OCI-M2 (cell line): ENCODE results near the gene TIAM1.

Experiments
- DNase-seq: peaks from one replicate; lab custom pipeline; 2025; ENCODE audit not compliant: unreplicated experiment; lab: John Stamatoyannopoulos, UW

The TIAM1 gene

DNA sequence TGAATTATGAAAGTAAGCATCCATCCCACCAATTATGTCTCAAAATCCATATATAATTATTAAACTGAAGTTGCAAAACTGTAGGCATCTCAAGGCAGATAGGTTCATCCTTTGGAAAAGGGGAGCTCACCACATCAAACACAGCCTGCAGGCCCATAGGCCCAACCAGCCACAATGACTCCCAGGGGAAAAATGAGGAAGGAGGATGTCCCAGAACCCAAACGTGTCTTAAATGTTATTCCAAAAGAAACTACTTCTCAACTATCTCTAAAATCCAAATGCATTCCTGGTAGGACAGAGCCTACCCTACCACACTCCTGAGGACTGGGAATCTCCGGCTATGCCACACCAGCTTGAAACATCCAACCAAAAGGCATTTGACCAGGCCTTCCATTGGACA lies 12.8 kb downstream of the TIAM1 start:
- no peak for DNase-seq

DNA sequence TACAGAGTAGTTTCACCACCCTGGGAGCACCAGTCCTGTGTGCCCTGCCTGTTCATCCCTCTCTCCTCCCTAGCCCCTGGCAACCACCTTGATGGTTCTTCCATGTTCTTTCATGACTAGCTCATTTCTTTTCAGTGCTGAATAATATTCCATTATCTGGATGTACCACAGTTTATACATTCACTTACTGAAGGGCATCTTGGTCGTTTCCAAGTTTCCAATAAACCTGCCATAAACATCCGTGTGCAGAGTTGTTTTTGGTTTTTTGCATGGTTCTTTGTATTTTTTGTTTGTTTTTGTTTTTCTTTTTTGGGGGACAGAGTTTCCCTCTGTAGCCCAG lies 13.9 kb downstream of the TIAM1 start:
- no peak for DNase-seq

DNA sequence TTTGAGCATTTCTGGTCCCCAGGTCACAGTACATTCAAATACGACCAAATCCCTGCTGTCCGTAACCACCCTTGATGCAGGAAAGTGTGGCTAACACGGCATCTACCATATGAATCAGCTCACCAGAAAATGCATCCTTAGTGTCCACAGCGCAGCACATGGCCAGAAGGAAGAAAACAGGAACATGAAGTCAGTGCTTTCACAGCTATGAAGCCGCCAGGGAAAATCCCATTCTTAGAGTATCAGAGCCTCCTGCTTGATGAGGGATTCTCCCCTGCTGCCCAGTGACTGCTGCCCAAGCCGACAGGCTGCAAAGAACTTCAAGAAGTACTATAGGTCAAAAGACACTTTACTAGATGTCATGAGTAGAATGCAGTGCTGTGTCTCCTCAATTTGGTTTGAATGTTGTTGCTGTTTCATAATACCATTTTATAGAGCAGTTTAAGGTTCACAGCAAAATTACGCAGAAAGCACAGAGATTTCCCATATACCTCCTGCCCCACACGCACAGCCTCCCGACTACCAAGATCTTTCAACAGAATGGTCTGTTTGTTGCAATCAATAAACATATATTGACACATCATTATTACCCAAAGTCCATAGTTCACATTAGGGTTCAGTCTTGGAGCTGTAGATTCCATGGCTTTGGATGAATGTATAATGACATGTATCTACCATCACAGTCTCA lies 14.5 kb downstream of the TIAM1 start:
- DNase-seq, result no peak

DNA sequence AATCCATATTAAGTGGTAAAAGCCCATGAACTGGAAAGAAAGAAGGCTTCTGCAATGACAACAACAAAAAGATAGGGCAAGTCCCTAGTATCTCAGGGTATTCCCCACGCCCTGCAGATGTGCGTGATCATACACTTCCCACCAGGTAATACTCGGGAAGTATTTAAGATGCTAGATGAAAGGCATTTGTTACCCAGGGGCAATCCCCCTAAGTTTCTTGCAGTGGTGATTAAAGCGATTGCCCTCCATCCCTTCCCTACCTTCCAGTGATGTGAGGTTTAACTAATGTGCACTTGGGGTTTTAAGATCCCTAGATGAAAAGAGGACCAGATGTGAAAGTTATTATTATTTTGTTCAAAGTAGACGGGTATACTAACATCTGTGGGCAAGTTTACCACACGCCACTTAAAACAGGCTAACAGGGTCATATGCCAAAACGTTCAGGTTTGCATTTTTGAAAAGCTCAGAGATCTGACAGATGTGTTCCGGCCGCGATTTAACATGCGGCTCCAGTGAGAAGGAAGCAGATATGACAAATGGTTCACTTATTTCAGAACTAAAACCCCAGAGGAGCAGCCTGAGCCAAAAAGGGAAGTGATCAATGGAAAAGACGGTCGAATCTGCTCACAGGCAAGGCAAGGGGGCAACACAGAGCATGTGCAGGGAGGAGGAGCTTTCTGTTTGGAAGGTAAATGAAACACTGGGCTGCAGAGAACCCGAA lies 17.4 kb downstream of the TIAM1 start:
- DNase-seq, result no peak

DNA sequence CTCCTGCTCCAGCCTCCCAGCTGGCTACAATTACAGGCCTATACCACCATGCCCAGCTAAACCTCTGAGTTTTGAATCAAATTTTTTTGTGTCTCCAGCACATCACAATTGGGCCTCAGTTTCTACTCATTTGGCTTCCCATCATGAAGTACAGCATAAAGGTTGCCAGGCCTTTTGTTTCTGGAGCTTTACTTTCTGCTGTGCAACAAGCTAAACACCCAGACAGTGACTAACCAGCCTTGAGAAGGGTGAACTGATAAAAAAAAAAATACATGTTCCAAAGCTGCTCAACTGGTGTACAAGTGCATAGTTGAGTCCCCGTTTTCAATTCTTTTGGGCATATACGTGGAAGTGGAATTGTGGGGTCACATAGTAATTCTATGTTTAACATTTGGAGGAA lies 25.1 kb downstream of the TIAM1 start:
- no peak for DNase-seq

DNA sequence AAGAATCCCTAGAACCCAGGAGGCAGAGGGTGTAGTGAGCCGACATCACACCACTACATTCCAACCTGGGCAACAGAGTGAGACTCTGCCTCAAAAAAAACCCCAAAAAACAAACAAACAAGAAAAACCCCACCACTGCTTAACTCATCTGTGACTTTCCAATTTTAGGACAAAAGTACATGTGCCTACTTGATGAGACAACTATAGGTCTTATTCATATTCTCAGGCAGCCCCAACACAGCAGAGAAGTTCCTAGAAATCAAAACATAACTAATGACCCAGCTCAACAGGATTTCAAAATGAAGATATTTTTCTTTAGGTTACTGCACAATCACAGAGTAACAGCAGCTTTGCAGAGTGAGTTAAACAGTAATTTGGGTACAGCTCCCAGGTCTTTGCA lies 26.4 kb downstream of the TIAM1 start:
- no peak for DNase-seq

DNA sequence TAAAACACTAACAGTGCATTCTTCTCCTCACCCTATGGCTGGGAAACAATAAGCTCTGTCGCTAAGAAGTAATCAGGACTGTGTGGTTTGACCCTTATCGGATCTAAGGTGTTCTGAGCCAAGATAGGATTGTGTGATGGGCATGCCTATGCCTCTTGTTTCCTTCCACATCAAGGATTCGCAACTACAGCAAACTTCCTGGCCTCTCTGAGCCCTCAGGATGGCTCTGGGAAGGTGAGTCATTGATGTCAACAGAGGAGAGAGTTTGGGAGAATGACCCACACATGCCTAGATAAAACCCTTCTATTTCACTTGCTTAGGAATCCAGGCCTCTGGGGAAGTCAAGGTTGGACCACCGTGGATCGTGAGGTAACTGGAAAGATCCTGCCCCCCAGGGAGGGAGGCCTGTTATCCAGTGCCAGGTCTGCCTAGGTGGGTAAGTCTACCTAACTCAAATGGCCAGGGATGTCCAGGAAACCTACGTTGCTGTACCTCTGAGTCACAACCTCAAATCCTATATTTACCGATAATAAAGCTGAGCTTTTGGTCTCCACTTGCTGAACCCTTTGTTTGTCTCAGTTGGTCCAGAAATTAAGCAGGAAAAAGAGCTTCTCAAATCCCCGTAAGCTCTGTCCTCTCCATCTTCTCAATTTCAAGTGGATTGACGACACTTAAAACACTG lies 27.4 kb downstream of the TIAM1 start:
- no peak for DNase-seq

DNA sequence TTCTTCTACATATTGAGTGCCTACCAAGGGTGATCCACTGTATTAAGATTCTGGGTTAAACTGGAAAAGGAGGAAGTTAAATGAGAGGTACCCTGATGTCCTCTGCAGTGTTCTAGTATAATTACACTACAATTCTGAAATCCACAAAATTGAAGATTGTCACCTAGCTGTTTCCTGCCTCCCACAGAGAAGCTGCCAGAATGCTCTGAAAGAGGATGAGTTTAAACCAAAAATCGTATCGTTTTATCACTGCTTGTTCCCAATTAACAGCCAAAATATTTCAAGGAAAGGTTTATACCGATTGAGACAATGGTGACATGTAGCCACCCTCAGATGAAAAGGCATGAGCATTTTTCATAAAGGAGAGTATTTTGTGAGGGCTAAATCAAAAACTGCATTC lies 28.0 kb downstream of the TIAM1 start:
- no peak for DNase-seq

DNA sequence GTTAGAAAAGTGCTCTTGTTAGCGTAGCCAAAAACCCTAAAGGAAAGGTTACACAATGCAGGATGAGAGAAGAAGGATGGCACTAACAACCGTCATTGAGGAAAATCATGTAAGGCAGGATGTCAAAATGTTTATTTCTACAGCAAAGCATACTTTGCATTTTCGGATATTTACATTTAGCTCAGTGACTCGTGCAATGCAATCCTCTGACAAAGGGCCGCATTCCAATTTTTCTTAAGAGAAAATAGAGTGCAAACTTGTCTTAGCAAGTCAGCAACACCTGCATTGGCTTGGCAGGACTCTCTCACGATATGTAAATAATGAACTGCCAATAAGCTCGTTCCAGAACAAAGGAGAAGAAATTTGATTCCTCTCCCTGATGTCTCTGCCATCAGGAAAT lies 33.3 kb downstream of the TIAM1 start:
- no peak for DNase-seq

DNA sequence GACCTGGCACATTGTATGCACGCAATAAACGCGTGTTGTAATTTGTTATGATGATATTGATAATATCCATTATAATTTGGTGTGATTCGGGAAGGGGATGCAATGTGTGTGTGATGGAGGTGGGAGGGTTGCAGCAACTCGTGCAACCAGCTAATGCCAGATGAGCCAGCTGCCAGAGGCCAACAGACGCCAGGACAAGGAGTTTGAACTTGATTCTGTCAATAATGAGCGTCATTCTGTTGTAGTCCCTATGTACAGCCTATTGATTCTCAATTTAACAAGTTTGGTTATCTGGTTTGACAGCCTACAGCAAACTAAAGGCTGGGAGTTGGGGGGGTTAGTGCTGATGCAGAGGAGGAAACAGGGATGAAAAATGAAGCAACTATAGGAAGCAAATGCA lies 35.5 kb downstream of the TIAM1 start:
- DNase-seq, result no peak

DNA sequence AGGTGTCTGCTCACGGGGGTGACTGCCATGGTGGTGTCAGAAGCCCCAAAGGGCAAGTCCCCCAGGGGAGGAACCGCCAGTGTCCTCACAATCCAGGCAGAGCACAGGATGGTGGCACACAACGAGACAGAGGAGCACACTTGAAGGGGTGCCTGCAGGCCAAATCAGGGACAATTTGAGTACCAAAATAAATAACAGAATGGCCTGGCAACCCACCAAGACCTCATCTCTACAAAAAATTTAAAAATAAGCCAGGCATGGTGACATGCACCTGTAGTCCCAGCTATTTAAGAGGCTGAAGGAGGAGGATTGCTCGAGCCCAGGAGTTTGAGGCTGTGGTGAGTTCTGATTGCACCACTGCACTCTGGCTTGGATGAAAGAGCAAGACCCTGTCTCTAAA lies 38.2 kb downstream of the TIAM1 start:
- no peak for DNase-seq

DNA sequence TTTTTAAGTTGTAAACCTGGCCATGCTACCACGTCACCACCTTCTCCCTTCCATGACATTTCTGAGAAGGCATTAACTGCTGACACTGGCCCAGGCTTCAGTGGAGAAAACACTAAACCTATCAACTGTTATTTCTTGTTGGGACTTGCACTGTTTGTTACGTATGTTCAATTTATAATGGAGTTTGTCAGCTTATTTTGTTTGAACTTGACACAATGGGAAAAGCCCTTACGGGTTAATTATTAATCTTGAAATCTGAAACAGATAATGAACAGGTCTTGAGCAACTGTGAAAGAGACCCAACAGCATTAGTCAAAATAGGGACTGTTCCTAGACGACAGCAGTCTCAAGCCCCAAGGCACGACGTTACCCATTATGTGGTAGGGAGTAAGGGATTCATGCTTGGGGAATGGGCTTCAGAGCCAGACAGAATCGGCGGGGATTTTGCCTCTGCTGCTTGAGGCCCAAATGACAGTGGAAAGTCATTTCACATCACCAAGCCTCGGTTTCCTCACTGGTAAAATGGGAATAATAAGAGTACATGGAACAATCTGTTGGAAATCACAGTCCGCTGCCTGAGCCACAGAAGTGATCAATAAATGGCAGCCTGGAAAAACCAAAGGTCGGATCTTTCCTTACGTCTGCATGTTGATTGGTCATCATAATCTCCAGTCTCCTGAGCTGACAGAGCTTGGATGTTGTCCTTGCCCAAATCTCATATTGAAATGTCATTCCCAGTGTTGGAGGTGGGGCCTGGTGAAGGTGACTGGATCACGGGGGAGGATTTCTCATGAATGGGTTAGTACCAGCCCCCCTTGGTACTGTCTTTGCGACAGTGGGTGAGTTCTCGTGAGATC lies 44.5 kb downstream of the TIAM1 start:
- no peak for DNase-seq

DNA sequence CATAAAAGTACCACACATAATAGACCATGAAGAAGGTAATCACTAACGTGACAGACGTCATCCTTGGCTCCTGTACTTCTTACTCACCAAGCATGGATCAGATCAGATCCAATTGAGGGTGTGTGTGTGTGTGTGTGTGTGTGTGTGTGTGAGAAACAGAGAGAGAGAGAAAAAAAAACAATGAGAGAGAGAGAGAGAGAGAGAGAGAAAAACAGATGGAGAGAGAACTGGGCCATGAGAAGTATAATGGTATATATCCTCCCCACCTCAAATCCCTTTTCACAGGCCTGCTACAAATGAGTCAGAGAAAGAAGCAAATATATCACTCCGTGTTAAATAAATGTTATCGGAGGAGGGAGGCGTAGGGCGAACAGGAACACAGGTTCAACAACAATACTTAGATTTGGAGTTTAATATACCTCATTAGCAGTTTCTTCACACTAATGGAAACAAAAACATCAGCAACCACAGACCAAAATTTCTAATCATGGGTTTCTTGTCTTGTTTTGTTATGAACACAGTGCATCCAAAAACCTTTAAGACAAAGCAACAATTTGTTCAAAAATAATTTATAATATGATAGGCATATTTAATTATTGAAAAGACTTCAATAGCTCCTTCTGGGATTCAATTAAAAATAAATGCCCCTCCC lies 45.3 kb downstream of the TIAM1 start:
- no peak for DNase-seq

DNA sequence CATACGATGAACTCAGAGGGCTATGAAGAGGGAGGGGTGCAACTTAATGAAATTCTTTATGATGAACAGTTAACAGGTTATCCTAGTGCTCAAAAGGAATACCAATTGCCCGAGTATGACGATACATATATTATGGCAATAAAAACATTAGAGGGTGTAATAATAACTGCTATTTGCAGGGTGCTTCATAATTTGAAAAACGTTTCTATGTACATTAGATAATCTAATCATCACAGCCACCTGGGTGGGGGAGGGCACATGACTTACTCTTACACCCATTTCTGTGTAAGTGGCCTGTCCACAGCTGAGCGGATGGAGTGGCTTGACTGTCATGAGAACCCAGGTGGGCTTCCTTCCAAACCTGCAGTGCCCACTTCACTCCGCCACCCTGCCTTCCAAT lies 46.3 kb downstream of the TIAM1 start:
- no peak for DNase-seq

DNA sequence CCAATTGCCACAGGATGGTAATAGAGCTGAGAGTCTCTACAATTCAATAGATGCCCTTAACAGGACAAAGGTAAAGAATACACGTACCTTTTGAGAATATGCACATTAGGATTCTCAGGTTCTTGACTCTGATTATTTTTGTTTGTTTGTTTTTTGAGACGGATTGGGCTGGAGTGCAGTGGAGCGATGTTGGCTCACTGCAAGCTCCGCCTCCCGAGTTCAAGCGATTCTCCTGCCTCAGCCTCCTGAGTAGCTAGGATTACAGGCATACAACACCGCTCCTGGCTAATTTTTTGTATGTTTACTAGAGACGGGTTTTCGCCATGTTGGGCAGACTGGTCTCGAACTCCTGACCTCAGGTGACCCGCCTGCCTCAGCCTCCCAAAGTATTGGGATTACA lies 48.4 kb downstream of the TIAM1 start:
- no peak for DNase-seq

DNA sequence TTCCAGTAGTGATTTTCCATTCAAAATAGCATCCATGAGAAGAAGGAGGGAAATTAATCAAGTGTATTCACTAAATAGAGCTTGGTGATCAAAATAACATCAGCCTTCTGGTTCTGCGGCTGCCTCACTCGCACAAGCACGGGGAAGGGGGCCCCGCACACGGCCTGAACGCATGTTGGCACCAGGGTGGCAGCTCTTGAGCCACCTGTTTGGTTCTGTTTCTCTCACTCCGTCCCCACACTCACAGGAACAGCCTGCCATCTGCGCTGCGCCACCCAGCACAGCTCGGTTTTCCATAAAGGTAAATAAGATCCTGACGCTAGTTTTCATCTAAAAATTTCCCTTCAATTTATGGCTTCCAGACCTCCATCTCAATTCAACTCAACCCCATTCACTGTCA lies 49.4 kb downstream of the TIAM1 start:
- DNase-seq, result no peak

DNA sequence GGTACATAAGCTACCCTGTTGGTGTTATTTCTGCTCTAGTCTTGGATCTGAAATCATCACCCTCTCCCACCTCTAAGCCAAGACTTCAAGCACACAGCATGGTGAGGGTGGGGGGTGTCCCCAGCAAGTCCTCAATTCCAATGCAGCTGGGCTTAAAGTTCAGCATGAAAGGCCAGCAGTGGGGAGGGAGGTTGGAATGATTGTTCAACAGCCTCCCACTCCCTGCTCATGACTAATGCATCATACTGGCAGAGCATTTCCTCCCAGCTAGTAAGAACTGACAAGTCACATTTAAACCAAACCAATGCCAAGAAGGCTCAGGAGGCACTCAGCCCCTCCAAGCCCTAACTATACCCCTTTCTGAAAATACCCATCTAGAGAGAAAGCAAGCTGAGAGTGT lies 50.1 kb downstream of the TIAM1 start:
- no peak for DNase-seq

DNA sequence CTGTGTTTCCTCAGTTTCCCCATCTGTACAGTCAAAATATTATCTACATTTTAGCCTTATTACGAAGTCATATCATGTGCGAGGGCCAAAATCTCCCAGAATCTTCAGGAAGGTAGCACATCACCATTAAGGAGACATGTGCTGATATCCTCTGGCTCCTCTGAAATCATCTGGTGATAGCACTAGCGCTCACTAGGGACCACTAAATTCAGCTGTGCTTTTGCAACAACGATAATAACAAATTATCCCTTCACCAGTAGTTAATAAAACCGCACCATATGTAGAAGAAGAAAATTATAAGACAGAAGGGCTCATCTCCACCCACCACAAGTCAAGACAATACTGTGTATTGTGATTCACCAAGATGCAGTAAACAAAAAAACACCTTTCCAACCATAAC lies 53.3 kb downstream of the TIAM1 start:
- DNase-seq, result no peak

DNA sequence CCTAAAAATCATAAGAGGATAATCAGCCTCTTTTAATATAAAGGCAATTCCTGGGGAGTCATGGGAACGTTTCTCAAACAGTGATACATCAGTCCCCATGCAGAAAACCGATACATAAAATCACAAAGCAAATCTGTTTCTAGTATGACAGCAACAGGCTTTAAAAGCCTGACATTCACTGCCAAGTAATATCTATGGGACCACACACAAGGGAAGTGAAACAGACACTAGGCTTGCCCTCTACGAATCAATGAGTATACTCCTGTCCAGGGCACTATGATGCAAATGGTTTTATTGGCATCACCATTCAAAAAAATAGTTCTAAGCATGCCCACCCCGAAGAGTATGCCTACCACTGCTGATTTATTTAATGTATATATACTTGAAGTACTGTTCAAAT lies 54.4 kb downstream of the TIAM1 start:
- no peak for DNase-seq

DNA sequence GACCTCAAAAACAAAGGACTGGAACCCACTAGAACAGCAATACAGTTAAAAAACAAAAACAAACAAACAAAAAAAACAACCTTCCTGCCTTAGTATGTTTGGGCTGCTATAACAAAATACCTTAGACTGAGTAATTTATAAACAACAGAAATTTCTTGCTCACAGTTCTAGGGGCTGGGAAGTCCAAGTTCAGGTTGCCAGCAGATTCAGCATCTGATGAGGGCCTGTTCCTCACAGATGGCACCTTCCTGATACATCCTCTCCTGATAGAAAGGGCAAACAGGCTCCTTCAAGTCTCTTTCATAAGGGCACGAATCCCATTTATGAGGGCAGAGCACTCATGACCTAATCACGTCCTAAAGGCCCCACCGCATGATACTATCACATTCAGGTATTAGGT lies 55.9 kb downstream of the TIAM1 start:
- no peak for DNase-seq

DNA sequence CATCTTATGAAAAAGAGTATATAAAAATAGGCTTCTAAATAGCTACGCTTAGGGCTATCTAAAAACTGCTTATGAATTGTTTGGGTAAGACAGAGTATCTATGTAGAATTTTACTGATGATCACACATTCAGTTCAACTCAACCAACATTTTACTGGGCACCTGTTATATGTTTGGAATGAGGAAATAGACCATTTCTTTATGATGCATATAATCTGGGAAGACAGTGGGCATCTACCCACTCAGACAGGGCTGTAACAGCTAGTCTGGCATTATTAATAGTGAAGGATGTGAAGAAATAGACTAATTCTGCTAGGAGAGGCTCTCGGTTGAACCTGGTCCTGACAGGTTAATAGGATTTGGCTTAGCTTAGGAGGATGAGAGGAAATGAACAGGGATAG lies 56.9 kb downstream of the TIAM1 start:
- DNase-seq, result no peak
